Omental fat pad (tissue), 4 donors: Measurements from ENCODE around the gene DDX46. TPM values are rescaled to one million over a fixed set of nuclear protein-coding genes. Genes with fewer than 3 reads are reported as not detected.
"Not testable (repeated sequence)": the region's sequence is repeated elsewhere in the genome, so short reads cannot be mapped to it uniquely, and the experiment has no call there.

Source experiments
- ATAC-seq: fragments of 150-250 bp; one replicate; pipeline ENCODE4 v1.9.1; 2016; ENCODE audit warnings: mild to moderate bottlenecking, moderate library complexity; ENCODE audit not compliant: low FRiP score
- DNase-seq: peaks from one replicate; pipeline ENCODE4 v3.0.0-alpha.2; 2019; ENCODE audit warnings: low spot score
- total RNA-seq, 4 donors: library from RNA; depleted of rRNA; stranded (reverse); fragments of >200 nt; gene quantifications; one replicate each; pipeline ENCODE4 v1.1.0, GENCODE V29; 2016
- TF ChIP-seq, protein P1 (sequence below), 3 donors: fragments of 450-650 bp; IDR thresholded peaks; one replicate each; pipeline ENCODE4 v1.5.1; 2016 to 2017; ENCODE audit warnings: antibody characterized with exemption in 3 of 3, mild to moderate bottlenecking in 3 of 3, moderate library complexity in 2 of 3

DDX46 gene
- total RNA-seq, 4 donors from 2014 or later, result 29.4 to 48.5 (median 39.3) TPM

DNA sequence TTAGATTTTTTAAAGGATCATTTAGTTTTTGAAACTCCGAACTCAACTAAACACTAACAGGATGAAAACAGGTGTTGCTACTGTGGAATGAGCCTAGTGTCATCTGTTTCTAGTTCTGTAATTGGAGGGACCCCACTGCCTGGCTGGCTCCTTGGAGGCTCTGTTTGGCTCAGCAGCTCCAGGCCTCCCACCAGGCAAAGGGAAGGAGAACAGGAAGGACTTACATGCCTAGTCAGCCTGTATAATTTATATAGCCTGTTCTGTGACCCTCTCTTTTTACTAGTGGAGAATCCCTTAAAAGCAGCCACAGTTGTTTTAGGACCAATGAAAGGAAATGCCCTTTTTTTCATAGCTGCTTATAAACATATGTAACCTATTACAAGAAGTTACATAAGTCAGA lies 66.1 kb downstream of the DDX46 start:
- DNase-seq, result no peak
- TF ChIP-seq, protein P1, sequence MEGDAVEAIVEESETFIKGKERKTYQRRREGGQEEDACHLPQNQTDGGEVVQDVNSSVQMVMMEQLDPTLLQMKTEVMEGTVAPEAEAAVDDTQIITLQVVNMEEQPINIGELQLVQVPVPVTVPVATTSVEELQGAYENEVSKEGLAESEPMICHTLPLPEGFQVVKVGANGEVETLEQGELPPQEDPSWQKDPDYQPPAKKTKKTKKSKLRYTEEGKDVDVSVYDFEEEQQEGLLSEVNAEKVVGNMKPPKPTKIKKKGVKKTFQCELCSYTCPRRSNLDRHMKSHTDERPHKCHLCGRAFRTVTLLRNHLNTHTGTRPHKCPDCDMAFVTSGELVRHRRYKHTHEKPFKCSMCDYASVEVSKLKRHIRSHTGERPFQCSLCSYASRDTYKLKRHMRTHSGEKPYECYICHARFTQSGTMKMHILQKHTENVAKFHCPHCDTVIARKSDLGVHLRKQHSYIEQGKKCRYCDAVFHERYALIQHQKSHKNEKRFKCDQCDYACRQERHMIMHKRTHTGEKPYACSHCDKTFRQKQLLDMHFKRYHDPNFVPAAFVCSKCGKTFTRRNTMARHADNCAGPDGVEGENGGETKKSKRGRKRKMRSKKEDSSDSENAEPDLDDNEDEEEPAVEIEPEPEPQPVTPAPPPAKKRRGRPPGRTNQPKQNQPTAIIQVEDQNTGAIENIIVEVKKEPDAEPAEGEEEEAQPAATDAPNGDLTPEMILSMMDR (IDR thresholded peaks at IDR 0.05), result no peak
- no peak for ATAC-seq

DNA sequence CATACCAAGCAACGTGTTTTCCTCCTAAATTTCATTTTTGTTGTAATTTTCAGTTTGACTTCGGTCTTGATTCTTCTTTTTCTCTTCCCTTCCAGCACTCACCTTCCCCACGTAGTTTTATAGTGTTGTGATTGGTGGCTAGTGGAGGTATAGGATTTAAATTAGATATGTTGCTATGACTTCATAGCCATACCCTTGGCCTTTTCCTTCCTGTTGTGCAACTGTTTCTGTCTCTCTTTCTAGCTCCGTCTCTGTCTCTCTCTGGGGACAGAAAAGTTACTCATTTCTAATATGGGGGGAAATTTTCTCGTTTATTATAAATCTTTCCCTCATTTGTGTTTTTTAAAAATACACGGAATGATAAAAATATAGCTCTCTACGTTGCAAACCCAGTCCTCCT lies 66.6 kb downstream of the DDX46 start:
- no peak for ATAC-seq
- TF ChIP-seq, protein P1 (IDR thresholded peaks at IDR 0.05), result no peak
- DNase-seq, result no peak

DNA sequence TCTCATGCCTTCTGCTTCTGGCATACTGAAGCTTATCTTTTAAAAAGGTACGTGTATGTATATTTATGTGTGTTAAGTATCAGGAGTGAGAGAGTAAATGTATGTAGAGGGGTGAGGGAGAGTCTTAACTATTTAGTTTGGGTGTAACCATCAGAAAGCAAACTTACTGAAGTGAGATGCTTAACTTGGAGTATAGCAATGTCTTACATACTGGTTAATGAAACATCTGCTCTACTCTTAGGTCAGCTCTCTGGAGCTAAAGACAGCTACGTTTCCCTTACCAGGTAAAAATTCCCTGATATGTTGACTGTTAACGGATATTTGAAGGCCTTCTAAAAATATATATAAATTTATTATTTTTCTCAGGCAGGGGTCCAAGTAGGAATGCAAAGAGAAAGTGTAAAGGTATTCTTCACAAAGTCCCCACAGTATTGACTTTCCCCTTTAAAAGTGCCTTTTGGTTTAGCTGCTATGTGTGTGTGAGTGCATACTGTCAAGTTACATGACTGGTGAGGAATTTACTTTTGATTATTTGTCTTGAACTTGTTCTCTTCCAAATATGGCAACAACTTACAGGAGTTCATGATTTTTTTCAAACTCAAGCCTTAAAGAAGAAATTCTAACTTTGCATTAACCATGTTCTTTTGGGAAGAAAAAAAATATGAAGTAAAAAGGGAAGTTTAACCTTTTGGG lies 74.9 kb downstream of the DDX46 start:
- DNase-seq, result no peak
- TF ChIP-seq, protein P1 (IDR thresholded peaks at IDR 0.05), result no peak
- ATAC-seq, result no peak

DNA sequence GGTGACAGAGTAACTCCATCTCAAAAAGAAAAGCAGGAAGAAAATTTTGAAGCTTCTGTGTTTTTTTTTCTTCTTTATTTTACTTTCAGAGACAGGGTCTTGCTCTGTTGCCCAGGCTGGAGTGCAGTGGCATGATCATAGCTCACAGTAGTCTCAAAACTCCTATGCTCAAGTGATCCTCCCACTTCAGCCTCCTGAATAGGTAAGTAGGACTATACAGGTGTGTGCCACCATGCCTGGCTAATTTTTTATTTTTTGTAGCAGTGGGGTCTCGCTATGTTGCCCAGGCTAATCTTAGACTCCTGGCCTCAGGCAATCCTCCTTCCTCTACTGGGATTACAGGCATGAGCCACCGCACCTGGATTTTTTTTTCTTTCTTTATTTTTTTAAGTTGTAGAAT lies 77.0 kb downstream of the DDX46 start:
- peak; percentile 54 for ATAC-seq
- TF ChIP-seq, protein P1 (IDR thresholded peaks at IDR 0.05), result no peak

DNA sequence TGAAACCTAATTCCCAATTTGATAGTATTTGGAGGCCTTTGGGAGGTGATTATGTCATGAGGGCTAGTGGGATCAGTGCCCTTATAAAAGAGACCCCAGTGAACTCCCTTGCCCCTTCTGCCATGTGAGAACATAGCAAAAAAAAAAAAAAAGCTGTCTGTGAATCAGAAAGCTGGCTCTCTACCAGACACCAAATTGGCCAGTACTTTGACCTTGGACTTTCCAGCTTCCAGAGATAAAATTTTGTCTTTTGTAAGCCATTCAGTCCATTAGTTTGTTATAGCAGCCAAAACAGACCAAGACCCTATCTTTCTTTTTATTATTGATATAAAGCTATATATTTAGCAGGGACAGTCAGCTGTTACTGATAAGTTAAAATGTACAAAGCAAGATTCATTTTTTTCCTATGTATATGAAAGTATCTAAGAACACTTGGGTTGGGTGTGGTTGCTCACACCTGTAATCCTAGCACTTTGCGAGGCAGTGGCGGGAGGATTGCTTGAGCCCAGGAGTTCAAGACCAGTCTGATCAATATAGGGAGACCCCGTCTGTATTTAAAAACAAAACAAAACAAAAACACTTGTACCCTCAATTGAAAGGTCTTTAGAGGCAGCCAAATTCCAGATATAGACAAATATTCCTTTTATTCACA lies 79.1 kb downstream of the DDX46 start:
- ATAC-seq (no peak), DNase-seq (no peak)

More for the DNA sequence above, 77.0 kb downstream of the DDX46 start:
- DNase-seq, result no peak

DNA sequence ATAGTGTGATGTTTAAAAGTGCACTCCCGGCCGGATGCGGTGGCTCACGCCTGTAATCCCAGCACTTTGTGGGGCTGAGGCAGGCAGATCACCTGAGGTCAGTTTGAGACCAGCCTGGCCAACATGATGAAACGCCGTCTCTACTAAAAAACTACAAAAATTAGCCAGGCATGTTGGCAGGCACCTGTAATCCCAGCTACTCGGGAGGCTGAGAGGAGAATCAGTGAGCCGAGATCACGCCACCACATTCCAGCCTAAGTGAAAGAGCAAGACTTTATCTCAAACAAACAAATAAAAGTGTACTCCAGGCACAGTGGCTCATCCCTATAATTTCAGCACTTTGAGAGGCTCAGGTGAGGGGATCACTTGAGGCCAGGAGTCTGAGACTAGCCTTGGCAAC lies 79.8 kb downstream of the DDX46 start:
- not testable (repeated sequence) for ATAC-seq

More for the DNA sequence above, 79.1 kb downstream of the DDX46 start:
- TF ChIP-seq, protein P1 (IDR thresholded peaks at IDR 0.05), result no peak

DNA sequence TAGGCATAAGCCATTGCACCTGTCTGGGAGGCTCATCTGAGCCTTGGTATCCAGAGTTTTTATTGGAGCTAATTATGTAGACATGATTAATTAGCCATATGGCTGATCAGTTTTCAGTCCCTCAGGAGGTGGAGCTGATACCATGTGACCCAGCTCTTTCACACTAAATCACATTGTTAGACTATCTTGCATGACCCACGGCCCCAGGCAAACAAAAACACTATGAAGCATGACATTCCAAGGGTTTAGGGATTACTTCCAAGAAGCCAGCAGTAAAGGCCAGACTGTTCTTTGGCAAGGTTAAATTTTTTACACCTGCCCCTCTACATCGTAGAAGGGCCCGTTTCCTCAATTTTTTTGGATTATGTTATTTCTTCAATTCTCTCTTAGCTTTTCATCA lies 82.2 kb downstream of the DDX46 start:
- TF ChIP-seq, protein P1 (IDR thresholded peaks at IDR 0.05), result no peak
- DNase-seq, result no peak
- no peak for ATAC-seq

More for the DNA sequence above, 79.8 kb downstream of the DDX46 start:
- not testable (repeated sequence) for DNase-seq
